ENCODE data around the gene PMEL.
"Not testable (repeated sequence)": the region's sequence is repeated elsewhere in the genome, so short reads cannot be mapped to it uniquely, and the experiment has no call there.

Gene PMEL

GRCh38 chr12:55983232-55983842 lies 17.5 kb upstream of the PMEL start:
- DNase-seq (ENCODE audit: low read depth in 2 of 2, low spot score in 1 of 2), result no peak

DNA sequence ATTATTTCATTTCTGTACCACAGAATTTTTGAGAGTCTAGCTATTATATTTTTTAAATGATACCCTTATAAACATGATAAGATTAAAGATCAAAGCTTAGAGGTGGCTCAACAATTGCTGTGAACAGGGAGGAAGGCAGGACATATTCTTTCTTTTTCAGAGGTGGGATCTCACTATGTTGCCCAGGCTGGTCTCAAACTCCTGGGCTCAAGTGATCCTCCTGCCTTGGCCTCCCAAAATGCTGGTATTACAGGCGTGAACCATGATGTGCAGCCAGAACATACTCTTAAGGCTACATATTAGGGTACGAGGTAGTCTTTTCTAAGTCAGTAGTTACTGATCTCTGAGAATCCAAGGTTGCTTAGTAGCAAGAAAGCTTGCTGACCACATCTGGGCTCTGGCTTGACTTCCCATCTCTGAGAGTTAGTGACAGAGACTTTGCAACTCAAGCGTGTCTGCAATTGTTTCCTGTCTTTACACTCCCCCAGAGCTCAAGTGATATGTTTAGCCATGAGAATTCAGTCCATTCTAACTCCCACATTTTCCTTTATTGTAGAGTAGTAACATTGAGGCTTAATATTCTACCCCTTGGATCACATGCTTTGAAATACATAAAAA lies 16.6 kb upstream of the PMEL start:
- DNase-seq (ENCODE audit: low read depth in 2 of 2, low spot score in 1 of 2), result no peak

GRCh38 chr12:55981882-55982281 lies 16.0 kb upstream of the PMEL start:
- DNase-seq (ENCODE audit: low read depth in 2 of 2, low spot score in 1 of 2), result not testable (repeated sequence)

- no peak for DNase-seq (ENCODE audit: low read depth in 2 of 2, low spot score in 1 of 2)
These were observed 13.2 kb upstream of the PMEL start for GRCh38 chr12:55979069-55979468.

DNA sequence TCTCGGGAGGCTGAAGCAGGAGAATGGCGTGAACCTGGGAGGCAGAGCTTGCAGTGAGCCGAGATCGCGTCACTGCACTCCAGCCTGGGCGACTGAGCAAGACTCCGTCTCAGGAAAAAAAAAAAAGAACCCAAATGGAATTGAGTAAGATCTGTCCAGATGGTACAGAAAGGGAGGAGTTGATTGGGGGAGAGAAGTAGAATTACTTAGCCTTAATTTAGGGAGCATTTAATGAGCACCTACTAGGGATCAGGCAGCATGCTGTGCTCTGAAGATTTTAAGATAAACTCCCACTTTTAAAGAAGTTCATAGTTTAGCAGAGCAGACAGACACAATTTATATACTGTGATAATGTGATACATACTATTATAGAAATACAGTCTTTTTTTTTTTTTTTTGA lies 12.6 kb upstream of the PMEL start:
- DNase-seq (ENCODE audit: low read depth in 2 of 2, low spot score in 1 of 2), result no peak

GRCh38 chr12:55974308-55974730 lies 8.5 kb upstream of the PMEL start:
- no peak for DNase-seq (ENCODE audit: low read depth in 2 of 2, low spot score in 1 of 2)

GRCh38 chr12:55973599-55974307 lies 7.9 kb upstream of the PMEL start, which contains the start of gene RAB5B:
Gene RAB5B (plus strand): TSS chr12:55974078. CDS start chr12:55986961, 12,883 bp downstream.
- peak; percentile 94 to 97 for DNase-seq (ENCODE audit: low read depth in 2 of 2, low spot score in 1 of 2)

- no peak for DNase-seq (ENCODE audit: low read depth in 2 of 2, low spot score in 1 of 2)
These were observed 7.2 kb upstream of the PMEL start for GRCh38 chr12:55972911-55973598.

DNA sequence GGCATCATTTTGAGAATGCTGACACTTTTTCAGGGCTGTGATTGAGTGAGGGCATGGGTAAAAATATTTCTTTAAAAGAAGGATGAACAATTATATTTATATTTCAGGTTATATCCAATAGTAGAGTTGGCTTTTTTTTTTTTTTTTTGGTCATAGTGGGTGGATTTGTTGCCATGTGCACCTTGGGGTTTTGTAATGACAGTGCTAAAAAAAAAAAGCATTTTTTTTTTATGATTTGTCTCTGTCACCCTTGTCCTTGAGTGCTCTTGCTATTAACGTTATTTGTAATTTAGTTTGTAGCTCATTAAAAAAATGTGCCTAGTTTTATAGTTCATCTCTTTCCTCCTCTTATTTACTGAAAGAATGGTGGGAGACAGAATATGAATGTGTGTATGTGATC lies 6.6 kb upstream of the PMEL start:
- DNase-seq (ENCODE audit: low read depth in 2 of 2, low spot score in 1 of 2), result no peak

DNA sequence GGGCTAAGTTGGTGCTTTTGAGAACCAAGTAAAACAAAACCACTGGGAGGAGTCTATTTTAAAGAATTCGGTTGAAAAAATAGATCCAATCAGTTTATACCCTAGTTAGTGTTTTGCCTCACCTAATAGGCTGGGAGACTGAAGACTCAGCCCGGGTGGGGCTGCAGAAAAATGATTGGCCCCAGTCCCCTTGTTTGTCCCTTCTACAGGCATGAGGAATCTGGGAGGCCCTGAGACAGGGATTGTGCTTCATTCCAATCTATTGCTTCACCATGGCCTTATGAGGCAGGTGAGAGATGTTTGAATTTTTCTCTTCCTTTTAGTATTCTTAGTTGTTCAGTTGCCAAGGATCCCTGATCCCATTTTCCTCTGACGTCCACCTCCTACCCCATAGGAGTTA lies 6.2 kb upstream of the PMEL start:
- DNase-seq (ENCODE audit: low read depth in 2 of 2, low spot score in 1 of 2), result no peak

DNA sequence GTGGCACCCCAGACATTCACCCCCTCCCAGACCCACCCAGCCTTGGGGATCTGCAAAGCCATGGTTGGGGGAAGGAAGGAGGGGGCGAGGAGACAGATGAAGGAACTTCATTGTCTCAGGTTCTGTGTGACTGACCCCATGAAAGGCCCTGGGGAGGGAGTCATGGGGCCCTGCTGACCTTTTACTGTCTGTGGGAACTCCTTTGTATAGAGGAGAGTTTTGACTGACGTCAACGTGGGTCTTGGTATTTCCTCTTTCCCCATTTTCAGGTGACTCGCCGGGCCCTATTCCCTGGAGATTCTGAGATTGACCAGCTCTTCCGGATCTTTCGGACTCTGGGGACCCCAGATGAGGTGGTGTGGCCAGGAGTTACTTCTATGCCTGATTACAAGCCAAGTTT lies 4.9 kb upstream of the PMEL start:
- no peak for DNase-seq (ENCODE audit: low read depth in 2 of 2, low spot score in 1 of 2)

- no peak for DNase-seq (ENCODE audit: low read depth in 2 of 2, low spot score in 1 of 2)
These were observed 3.5 kb upstream of the PMEL start for GRCh38 chr12:55969356-55969755.

DNA sequence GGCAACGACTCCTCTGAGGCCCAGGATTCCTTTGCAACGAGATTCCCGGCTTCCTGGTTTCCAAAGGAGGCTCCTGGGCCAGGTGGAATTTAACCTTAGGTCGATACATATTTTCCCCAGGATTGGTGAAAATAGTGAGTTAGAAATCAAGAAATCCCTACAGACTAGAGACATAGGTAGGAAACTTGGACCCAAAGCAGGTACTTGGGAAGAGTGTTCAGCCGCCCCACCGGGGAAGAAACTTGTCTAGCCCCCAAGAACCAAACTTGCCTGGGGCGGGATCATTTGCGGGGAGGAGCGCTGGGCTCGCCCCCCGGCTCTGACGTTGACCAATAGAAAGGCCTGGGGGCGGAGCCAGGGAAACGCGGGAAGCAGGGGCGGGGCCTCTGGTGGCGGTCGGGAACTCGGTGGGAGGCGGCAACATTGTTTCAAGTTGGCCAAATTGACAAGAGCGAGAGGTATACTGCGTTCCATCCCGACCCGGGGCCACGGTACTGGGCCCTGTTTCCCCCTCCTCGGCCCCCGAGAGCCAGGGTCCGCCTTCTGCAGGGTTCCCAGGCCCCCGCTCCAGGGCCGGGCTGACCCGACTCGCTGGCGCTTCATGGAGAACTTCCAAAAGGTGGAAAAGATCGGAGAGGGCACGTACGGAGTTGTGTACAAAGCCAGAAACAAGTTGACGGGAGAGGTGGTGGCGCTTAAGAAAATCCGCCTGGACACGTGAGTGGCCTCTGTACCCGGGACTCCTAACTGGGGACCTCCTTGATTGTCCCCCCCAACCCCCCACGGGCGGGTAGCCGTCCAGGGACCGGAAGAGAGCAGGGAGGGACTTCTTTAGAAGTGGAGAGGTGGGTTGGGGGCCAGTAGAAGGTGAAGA lies 803 bp upstream of the PMEL start, which contains the start of gene CDK2:
CDK2 (plus strand) TSS at position 423 of the 874 bp plus-strand sequence; CDS start at position 602, 179 bp downstream.
- DNase-seq (ENCODE audit: low read depth in 2 of 2, low spot score in 1 of 2), result peak; percentile 82 to 83

- no peak for DNase-seq (ENCODE audit: low read depth in 2 of 2, low spot score in 1 of 2)
These were observed 602 bp downstream of the PMEL start for GRCh38 chr12:55965240-55965639.

DNA sequence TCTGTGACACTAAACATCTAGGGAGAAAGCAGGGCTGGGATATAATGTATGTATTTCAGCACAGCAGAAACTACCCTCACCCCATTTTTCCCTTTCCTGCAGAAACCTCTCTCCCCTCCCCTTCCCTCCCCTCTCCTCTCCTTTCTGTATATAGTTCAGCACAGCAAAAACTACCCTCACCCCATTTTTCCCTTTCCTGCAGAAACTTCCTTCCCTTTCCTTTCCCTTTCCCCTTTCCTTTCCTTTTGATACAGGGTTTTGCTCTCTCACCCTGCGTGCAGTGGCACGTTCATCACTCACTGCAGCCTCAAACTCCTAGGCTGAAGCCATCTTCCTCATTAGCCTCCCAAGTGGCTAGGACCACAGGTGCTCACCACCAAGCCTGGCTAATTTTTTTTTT lies 2.1 kb downstream of the PMEL start:
- no peak for DNase-seq (ENCODE audit: low read depth in 2 of 2, low spot score in 1 of 2)

DNA sequence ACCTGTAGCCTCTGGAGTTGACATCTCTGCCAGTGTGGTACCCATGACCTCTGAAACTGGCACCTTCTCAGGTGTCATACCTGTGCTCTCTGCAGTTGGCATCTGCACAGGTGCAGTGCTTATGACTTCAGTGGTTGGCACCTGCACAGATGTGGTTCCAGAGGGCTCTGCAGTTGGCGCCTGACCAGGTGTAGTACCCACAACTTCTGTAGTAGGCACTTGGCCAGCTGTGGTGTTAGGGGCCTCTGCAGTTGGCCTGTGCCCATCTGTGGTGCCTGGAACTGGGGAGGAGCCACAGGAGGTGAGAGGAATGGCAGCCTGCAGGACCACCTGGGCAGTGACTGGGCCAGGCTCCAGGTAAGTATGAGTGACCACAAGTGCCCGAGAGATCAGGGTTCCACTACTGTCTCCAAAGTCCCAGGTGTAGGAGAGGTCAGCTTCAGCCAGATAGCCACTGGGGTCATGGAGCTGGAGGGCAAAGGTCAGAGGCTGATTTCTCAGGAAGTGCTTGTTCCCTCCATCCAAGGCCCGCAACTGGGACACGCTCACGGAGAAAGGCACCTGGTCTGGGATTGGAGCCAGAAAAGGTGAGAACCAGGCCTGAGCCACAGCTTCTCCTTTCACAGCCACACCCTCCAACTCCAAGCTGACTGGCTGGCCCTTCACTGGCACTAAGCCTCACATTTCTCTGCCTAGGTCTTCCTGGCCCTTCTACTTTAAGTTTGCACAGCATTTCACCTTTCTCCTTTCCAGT lies 8.6 kb downstream of the PMEL start:
- no peak for DNase-seq (ENCODE audit: low read depth in 2 of 2, low spot score in 1 of 2)

DNA sequence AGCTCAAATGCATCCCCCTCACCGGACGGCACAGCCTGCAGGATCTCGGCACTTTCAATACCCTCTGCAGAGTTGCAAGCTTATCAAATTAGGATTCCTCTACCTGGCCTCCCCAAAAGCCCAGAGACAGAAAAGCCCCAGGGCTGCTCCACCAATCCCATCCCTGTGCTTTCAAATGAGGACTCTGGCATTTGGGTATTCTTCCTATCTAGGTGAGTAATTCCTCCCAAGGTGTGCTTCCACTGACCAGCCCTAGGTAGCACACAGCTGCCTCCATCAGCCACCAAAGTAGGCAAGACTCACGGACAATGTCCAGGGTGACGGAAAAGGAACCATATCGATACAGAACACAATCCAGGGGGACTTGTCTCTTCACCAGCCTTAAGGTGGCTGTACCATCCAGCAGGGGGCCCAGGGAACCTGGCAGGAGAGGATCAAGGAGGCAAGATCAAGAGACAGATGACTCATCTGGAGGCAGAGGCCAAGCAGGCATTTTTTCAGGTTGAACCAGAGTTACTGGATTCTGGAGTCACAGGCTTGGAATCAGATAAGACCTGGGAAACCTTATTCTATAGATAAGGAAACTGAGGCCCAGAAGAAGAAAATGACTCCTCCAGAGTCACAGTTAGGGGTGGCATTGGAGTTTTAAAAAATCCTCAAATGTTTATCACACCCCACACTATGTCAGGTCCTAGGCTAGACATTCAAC lies 9.9 kb downstream of the PMEL start:
- no peak for DNase-seq (ENCODE audit: low read depth in 2 of 2, low spot score in 1 of 2)

- no peak for DNase-seq (ENCODE audit: low read depth in 2 of 2, low spot score in 1 of 2)
These were observed 10.5 kb downstream of the PMEL start for GRCh38 chr12:55955344-55955743.

GRCh38 chr12:55946553-55946952 lies 19.3 kb downstream of the PMEL start:
- DNase-seq (ENCODE audit: low read depth in 2 of 2, low spot score in 1 of 2), result no peak
